ENCODE results near the gene GRIA3.
"Not testable (repeated sequence)": the region's sequence is repeated elsewhere in the genome, so short reads cannot be mapped to it uniquely, and the experiment has no call there.

GRCh38 chrX:123514279-123514640, 330.2 kb downstream of the GRIA3 start:
- TF ChIP-seq CTCF, POLR2A (IDR thresholded peaks at IDR 0.05): not testable (repeated sequence)
